ENCODE results near the gene MAGI1.
A peak's percentile ranks its signal among the peaks of the same experiment; 100 is the strongest.

MAGI1 gene

GRCh38 chr3:65844370-65844769 lies 194.3 kb downstream of the MAGI1 start:
- DNase-seq (ENCODE audit: insufficient read length) (no peak), FAIRE-seq (no peak)
- TF ChIP-seq TAF1 (IDR thresholded peaks at IDR 0.05; ENCODE audit: borderline replicate concordance, low read depth, low read length) (no peak), POLR2A (IDR thresholded peaks at IDR 0.05; ENCODE audit: low read depth, low read length) (no peak), POLR2AphosphoS5 (IDR thresholded peaks at IDR 0.05; ENCODE audit: low read depth, low read length) (no peak)

GRCh38 chr3:65843732-65844131 lies 195.0 kb downstream of the MAGI1 start:
- TF ChIP-seq POLR2A (IDR thresholded peaks at IDR 0.05; ENCODE audit: low read depth, low read length) (no peak), TAF1 (IDR thresholded peaks at IDR 0.05; ENCODE audit: borderline replicate concordance, low read depth, low read length) (no peak), POLR2AphosphoS5 (IDR thresholded peaks at IDR 0.05; ENCODE audit: low read depth, low read length) (no peak)
- FAIRE-seq (peak; percentile 82), DNase-seq (ENCODE audit: insufficient read length) (no peak)

- no peak for DNase-seq (ENCODE audit: insufficient read length)
- no peak for TF ChIP-seq POLR2A (IDR thresholded peaks at IDR 0.05; ENCODE audit: low read depth, low read length)
- TF ChIP-seq TAF1 (IDR thresholded peaks at IDR 0.05; ENCODE audit: borderline replicate concordance, low read depth, low read length) = no peak
- TF ChIP-seq POLR2AphosphoS5 (IDR thresholded peaks at IDR 0.05; ENCODE audit: low read depth, low read length) = no peak
- no peak for FAIRE-seq
Observed at GRCh38 chr3:65837604-65838003, 201.1 kb downstream of the MAGI1 start.

GRCh38 chr3:65836047-65836446 lies 202.7 kb downstream of the MAGI1 start:
- no peak for DNase-seq (ENCODE audit: insufficient read length)
- peak; percentile 84 for FAIRE-seq
- TF ChIP-seq POLR2AphosphoS5 (IDR thresholded peaks at IDR 0.05; ENCODE audit: low read depth, low read length) (no peak), TAF1 (IDR thresholded peaks at IDR 0.05; ENCODE audit: borderline replicate concordance, low read depth, low read length) (no peak), POLR2A (IDR thresholded peaks at IDR 0.05; ENCODE audit: low read depth, low read length) (no peak)

GRCh38 chr3:65833761-65834505 lies 204.8 kb downstream of the MAGI1 start:
- peak; percentile 78 for FAIRE-seq
- no peak for DNase-seq (ENCODE audit: insufficient read length)
- no peak for TF ChIP-seq POLR2AphosphoS5 (IDR thresholded peaks at IDR 0.05; ENCODE audit: low read depth, low read length)
- no peak for TF ChIP-seq TAF1 (IDR thresholded peaks at IDR 0.05; ENCODE audit: borderline replicate concordance, low read depth, low read length)
- TF ChIP-seq POLR2A (IDR thresholded peaks at IDR 0.05; ENCODE audit: low read depth, low read length) = no peak

- peak; percentile 24 for FAIRE-seq
- TF ChIP-seq POLR2AphosphoS5 (IDR thresholded peaks at IDR 0.05; ENCODE audit: low read depth, low read length) (no peak), TAF1 (IDR thresholded peaks at IDR 0.05; ENCODE audit: borderline replicate concordance, low read depth, low read length) (no peak), POLR2A (IDR thresholded peaks at IDR 0.05; ENCODE audit: low read depth, low read length) (no peak)
Observed at GRCh38 chr3:65831733-65832425, 206.8 kb downstream of the MAGI1 start.

GRCh38 chr3:65830948-65831732 lies 207.6 kb downstream of the MAGI1 start:
- TF ChIP-seq TAF1 (IDR thresholded peaks at IDR 0.05; ENCODE audit: borderline replicate concordance, low read depth, low read length) (no peak), POLR2A (IDR thresholded peaks at IDR 0.05; ENCODE audit: low read depth, low read length) (no peak), POLR2AphosphoS5 (IDR thresholded peaks at IDR 0.05; ENCODE audit: low read depth, low read length) (no peak)
- DNase-seq (ENCODE audit: insufficient read length) (no peak), FAIRE-seq (peak; percentile 85)

More at GRCh38 chr3:65831733-65832425, 206.8 kb downstream of the MAGI1 start:
- DNase-seq (ENCODE audit: insufficient read length) = no peak

GRCh38 chr3:65829228-65829627 lies 209.5 kb downstream of the MAGI1 start:
- DNase-seq (ENCODE audit: insufficient read length) (no peak), FAIRE-seq (peak; percentile 57)
- TF ChIP-seq POLR2AphosphoS5 (IDR thresholded peaks at IDR 0.05; ENCODE audit: low read depth, low read length) (no peak), POLR2A (IDR thresholded peaks at IDR 0.05; ENCODE audit: low read depth, low read length) (no peak), TAF1 (IDR thresholded peaks at IDR 0.05; ENCODE audit: borderline replicate concordance, low read depth, low read length) (no peak)

GRCh38 chr3:65828706-65829105 lies 210.0 kb downstream of the MAGI1 start:
- FAIRE-seq (no peak), DNase-seq (ENCODE audit: insufficient read length) (no peak)
- TF ChIP-seq POLR2AphosphoS5 (IDR thresholded peaks at IDR 0.05; ENCODE audit: low read depth, low read length) = no peak
- no peak for TF ChIP-seq TAF1 (IDR thresholded peaks at IDR 0.05; ENCODE audit: borderline replicate concordance, low read depth, low read length)
- TF ChIP-seq POLR2A (IDR thresholded peaks at IDR 0.05; ENCODE audit: low read depth, low read length) = no peak

- FAIRE-seq (no peak), DNase-seq (ENCODE audit: insufficient read length) (no peak)
- no peak for TF ChIP-seq POLR2AphosphoS5 (IDR thresholded peaks at IDR 0.05; ENCODE audit: low read depth, low read length)
- TF ChIP-seq TAF1 (IDR thresholded peaks at IDR 0.05; ENCODE audit: borderline replicate concordance, low read depth, low read length) = no peak
- TF ChIP-seq POLR2A (IDR thresholded peaks at IDR 0.05; ENCODE audit: low read depth, low read length) = no peak
Observed at GRCh38 chr3:65827076-65827475, 211.6 kb downstream of the MAGI1 start.

- no peak for FAIRE-seq
- TF ChIP-seq POLR2AphosphoS5 (IDR thresholded peaks at IDR 0.05; ENCODE audit: low read depth, low read length) (no peak), POLR2A (IDR thresholded peaks at IDR 0.05; ENCODE audit: low read depth, low read length) (no peak), TAF1 (IDR thresholded peaks at IDR 0.05; ENCODE audit: borderline replicate concordance, low read depth, low read length) (no peak)
- no peak for DNase-seq (ENCODE audit: insufficient read length)
Observed at GRCh38 chr3:65824166-65824565, 214.6 kb downstream of the MAGI1 start.

All from GM12892 (cell line).